ENCODE data around the gene CD3D.
"Not testable (repeated sequence)": the region's sequence is repeated elsewhere in the genome, so short reads cannot be mapped to it uniquely, and the experiment has no call there.

The CD3D gene

DNA sequence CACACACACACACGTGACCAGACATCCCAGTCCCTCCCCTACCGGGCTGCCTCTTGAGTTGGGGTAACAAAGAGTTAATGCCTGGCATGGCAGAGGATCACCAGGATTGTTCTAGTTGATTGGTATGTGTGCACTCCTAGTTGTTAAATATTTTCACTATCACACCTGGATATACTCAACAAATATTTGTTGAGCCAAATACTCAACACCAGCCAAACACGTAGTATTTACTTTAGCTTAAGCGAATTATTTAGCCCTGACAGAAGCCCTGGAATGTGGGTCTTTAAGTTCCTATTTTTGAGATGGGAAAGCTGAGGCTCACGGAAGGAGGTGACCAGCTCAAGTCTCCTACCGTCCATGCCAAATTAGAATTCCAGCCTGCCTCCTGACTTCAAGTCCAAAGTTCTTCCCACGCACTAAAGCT is 27.5 kb downstream of the CD3D start:
- H3K4me3 ChIP-seq (replicated peaks; ENCODE audit: low read depth, low read length), result no peak overlapping the region
- TF ChIP-seq, protein P1, sequence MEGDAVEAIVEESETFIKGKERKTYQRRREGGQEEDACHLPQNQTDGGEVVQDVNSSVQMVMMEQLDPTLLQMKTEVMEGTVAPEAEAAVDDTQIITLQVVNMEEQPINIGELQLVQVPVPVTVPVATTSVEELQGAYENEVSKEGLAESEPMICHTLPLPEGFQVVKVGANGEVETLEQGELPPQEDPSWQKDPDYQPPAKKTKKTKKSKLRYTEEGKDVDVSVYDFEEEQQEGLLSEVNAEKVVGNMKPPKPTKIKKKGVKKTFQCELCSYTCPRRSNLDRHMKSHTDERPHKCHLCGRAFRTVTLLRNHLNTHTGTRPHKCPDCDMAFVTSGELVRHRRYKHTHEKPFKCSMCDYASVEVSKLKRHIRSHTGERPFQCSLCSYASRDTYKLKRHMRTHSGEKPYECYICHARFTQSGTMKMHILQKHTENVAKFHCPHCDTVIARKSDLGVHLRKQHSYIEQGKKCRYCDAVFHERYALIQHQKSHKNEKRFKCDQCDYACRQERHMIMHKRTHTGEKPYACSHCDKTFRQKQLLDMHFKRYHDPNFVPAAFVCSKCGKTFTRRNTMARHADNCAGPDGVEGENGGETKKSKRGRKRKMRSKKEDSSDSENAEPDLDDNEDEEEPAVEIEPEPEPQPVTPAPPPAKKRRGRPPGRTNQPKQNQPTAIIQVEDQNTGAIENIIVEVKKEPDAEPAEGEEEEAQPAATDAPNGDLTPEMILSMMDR (IDR thresholded peaks at IDR 0.05; ENCODE audit: low read length, missing control alignments), result no peak
- DNase-seq (ENCODE audit: low read depth), result no peak

- TF ChIP-seq, protein P1 (IDR thresholded peaks at IDR 0.05; ENCODE audit: low read length, missing control alignments), result no peak
- DNase-seq (ENCODE audit: low read depth), result no peak
- H3K4me3 ChIP-seq (replicated peaks; ENCODE audit: low read depth, low read length), result no peak overlapping the region
Observed at GRCh38 chr11:118313242-118313641, 29.3 kb downstream of the CD3D start.

GRCh38 chr11:118312328-118312727 is 30.2 kb downstream of the CD3D start:
- TF ChIP-seq, protein P1 (IDR thresholded peaks at IDR 0.05; ENCODE audit: low read length, missing control alignments), result no peak
- no peak for DNase-seq (ENCODE audit: low read depth)
- H3K4me3 ChIP-seq (replicated peaks; ENCODE audit: low read depth, low read length), result no peak overlapping the region

GRCh38 chr11:118311518-118311917 is 31.0 kb downstream of the CD3D start:
- H3K4me3 ChIP-seq (replicated peaks; ENCODE audit: low read depth, low read length), result no peak overlapping the region
- no peak for DNase-seq (ENCODE audit: low read depth)
- TF ChIP-seq, protein P1 (IDR thresholded peaks at IDR 0.05; ENCODE audit: low read length, missing control alignments), result no peak

GRCh38 chr11:118310781-118311485 is 31.6 kb downstream of the CD3D start:
- no peak overlapping the region for H3K4me3 ChIP-seq (replicated peaks; ENCODE audit: low read depth, low read length)
- no peak for DNase-seq (ENCODE audit: low read depth)
- TF ChIP-seq, protein P1 (IDR thresholded peaks at IDR 0.05; ENCODE audit: low read length, missing control alignments), result no peak

DNA sequence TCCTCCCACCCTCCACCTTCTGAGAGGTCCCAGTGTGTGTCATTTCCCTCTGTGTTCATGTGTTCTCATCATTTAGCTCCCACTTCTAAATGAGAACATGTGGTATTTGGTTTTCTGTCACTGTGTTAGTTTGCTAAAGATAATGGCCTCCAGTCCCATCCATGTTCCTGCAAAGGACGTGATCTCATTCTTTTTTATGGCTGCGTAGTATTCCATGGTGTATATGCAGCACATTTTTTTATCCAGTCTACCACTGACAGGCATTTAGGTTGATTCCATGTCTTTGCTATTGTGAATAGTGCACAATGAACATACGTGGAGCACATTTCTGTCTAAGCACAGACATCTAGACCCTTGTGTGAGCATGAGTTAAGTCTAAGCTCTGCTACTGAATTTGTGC is 32.2 kb downstream of the CD3D start:
- TF ChIP-seq, protein P1 (IDR thresholded peaks at IDR 0.05; ENCODE audit: low read length, missing control alignments), result no peak
- no peak overlapping the region for H3K4me3 ChIP-seq (replicated peaks; ENCODE audit: low read depth, low read length)

DNA sequence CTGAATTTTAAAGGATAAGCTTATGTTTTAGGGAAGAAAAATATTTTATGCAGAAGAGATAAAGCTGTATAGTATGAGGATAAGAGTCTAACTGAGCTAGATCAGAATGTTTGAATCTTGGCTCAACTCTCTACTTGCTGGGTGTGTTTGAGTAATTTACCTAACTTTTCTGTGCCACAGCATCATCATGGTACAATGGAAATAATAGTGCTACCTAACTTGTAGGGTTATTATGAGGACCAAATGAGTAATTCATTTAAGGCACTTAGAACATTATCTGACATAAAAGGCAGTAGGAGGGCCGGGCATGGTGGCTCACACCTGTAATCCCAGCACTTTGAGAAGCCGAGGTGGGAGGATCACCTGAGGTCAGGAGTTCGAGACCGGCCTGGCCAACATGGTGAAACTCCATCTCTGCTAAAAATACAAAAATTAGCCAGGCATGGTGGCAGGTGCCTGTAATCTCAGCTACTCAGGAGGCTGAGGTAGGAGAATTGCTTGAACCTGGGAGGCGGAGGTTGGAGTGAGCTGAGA is 33.4 kb downstream of the CD3D start:
- DNase-seq (ENCODE audit: low read depth), result not testable (repeated sequence)

More for the DNA sequence above, 32.2 kb downstream of the CD3D start:
- DNase-seq (ENCODE audit: low read depth), result no peak

More for the DNA sequence above, 33.4 kb downstream of the CD3D start:
- not testable (repeated sequence) for H3K4me3 ChIP-seq (replicated peaks; ENCODE audit: low read depth, low read length)

Data from fibroblast of pulmonary artery (primary cell).